ENCODE measurements around the gene FOXP1.

Gene FOXP1

GRCh38 chr3:71525391-71525790 lies 58.1 kb downstream of the FOXP1 start:
- Histone ChIP-seq H2AK5ac (ENCODE audit: low read length) (no peak overlapping the region), H4K91ac (ENCODE audit: low read depth, low read length) (no peak overlapping the region), H3K79me1 (ENCODE audit: low read length) (peaks cover 4% of the 10 kb centered on the region), H3K4me2 (ENCODE audit: low read length) (no peak overlapping the region), H3K36me3 (ENCODE audit: control insufficient read depth in 1 of 2, insufficient read depth in 2 of 2, low read length in 2 of 2) (no peaks in the 10 kb centered on the region), H2BK5ac (ENCODE audit: low read depth, low read length, poor library complexity) (no peak overlapping the region), H3K27me3 (ENCODE audit: insufficient read depth, low read length) (no peaks in the 10 kb centered on the region), H2AFZ (ENCODE audit: insufficient read depth, low read length, poor library complexity) (no peak overlapping the region), H3K18ac (ENCODE audit: low read length) (no peak overlapping the region), H4K12ac (ENCODE audit: low read depth, low read length) (no peak overlapping the region), H3K79me2 (ENCODE audit: control insufficient read depth, insufficient read depth, low read length, poor library complexity) (no peaks in the 10 kb centered on the region), H3K9ac (ENCODE audit: low read length) (no peak overlapping the region), H2BK12ac (ENCODE audit: low read length) (no peak overlapping the region), H3K23ac (ENCODE audit: low read length) (no peak overlapping the region), H3K4me1 (ENCODE audit: control insufficient read depth in 1 of 2, insufficient read depth in 2 of 2, low read length in 2 of 2) (peaks cover 4 to 22% of the 10 kb centered on the region in 2 experiments), H3K4me3 (ENCODE audit: low read depth, low read length) (no peak overlapping the region), H3K27ac (ENCODE audit: low read depth, low read length) (no peak overlapping the region), H3K14ac (ENCODE audit: low read length) (no peak overlapping the region), H3K4ac (ENCODE audit: low read depth, low read length) (no peak overlapping the region), H2BK120ac (ENCODE audit: insufficient read depth, low read length, poor library complexity) (no peak overlapping the region), H4K8ac (ENCODE audit: low read depth, low read length) (no peak overlapping the region), H3K9me3 (ENCODE audit: insufficient read depth, low read depth, low read length) (no peaks in the 10 kb centered on the region)
- no CpG with 5 or more reads among the region's 3 CpGs for WGBS (ENCODE audit: extremely low coverage, insufficient coverage, insufficient read length)
- no peak for DNase-seq

GRCh38 chr3:71524672-71525071 lies 58.9 kb downstream of the FOXP1 start:
- no peak for DNase-seq
- Histone ChIP-seq H3K4ac (ENCODE audit: low read depth, low read length) (no peak overlapping the region), H2BK12ac (ENCODE audit: low read length) (no peak overlapping the region), H3K4me1 (ENCODE audit: control insufficient read depth in 1 of 2, insufficient read depth in 2 of 2, low read length in 2 of 2) (peaks cover 6 to 25% of the 10 kb centered on the region in 2 experiments), H4K12ac (ENCODE audit: low read depth, low read length) (no peak overlapping the region), H3K4me2 (ENCODE audit: low read length) (no peak overlapping the region), H3K79me1 (ENCODE audit: low read length) (peaks cover 2% of the 10 kb centered on the region), H3K27me3 (ENCODE audit: insufficient read depth, low read length) (no peaks in the 10 kb centered on the region), H3K14ac (ENCODE audit: low read length) (no peak overlapping the region), H3K23ac (ENCODE audit: low read length) (no peak overlapping the region), H3K27ac (ENCODE audit: low read depth, low read length) (no peak overlapping the region), H3K4me3 (ENCODE audit: low read depth, low read length) (no peak overlapping the region), H3K18ac (ENCODE audit: low read length) (no peak overlapping the region), H4K8ac (ENCODE audit: low read depth, low read length) (no peak overlapping the region), H2AK5ac (ENCODE audit: low read length) (no peak overlapping the region), H2BK120ac (ENCODE audit: insufficient read depth, low read length, poor library complexity) (no peak overlapping the region), H3K9ac (ENCODE audit: low read length) (no peak overlapping the region), H2BK5ac (ENCODE audit: low read depth, low read length, poor library complexity) (no peak overlapping the region), H3K36me3 (ENCODE audit: control insufficient read depth in 1 of 2, insufficient read depth in 2 of 2, low read length in 2 of 2) (no peaks in the 10 kb centered on the region), H4K91ac (ENCODE audit: low read depth, low read length) (no peak overlapping the region), H2AFZ (ENCODE audit: insufficient read depth, low read length, poor library complexity) (no peak overlapping the region), H3K9me3 (ENCODE audit: insufficient read depth, low read depth, low read length) (no peaks in the 10 kb centered on the region), H3K79me2 (ENCODE audit: control insufficient read depth, insufficient read depth, low read length, poor library complexity) (no peaks in the 10 kb centered on the region)
- WGBS (ENCODE audit: extremely low coverage, insufficient coverage, insufficient read length) = no CpG with 5 or more reads among the region's 7 CpGs

DNA sequence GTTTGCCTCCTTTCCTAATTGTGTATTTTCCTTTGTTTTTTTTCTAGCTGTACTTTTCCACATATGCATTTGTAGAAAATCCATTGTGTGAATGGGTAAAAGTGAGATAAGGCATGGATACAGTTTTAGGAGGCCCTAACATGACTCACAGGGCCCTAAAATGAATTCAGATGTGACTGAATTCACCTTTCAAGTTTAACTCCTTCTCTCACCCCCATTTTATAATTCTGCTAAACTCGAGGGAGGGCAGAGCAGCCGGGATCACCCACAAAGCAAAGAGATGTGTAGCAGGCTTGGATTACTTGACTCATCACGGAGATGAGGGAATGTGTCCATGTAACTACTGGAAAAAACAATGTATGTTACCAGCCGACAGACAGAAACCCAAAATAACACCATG lies 59.9 kb downstream of the FOXP1 start:
- no peaks in the 10 kb centered on the region for H3K36me3 ChIP-seq (ENCODE audit: control insufficient read depth in 1 of 2, insufficient read depth in 2 of 2, low read length in 2 of 2)
- no peak overlapping the region for H4K12ac ChIP-seq (ENCODE audit: low read depth, low read length)
- H3K9ac ChIP-seq (ENCODE audit: low read length) = no peak overlapping the region
- H3K4ac ChIP-seq (ENCODE audit: low read depth, low read length) = no peak overlapping the region
- no peak overlapping the region for H3K4me2 ChIP-seq (ENCODE audit: low read length)
- H3K9me3 ChIP-seq (ENCODE audit: insufficient read depth, low read depth, low read length) = no peaks in the 10 kb centered on the region
- H2BK5ac ChIP-seq (ENCODE audit: low read depth, low read length, poor library complexity) = no peak overlapping the region
- no peak overlapping the region for H3K27ac ChIP-seq (ENCODE audit: low read depth, low read length)
- H2BK12ac ChIP-seq (ENCODE audit: low read length) = no peak overlapping the region
- no peak overlapping the region for H4K8ac ChIP-seq (ENCODE audit: low read depth, low read length)
- no peak overlapping the region for H3K14ac ChIP-seq (ENCODE audit: low read length)
- peaks cover 2% of the 10 kb centered on the region for H3K79me1 ChIP-seq (ENCODE audit: low read length)
- no peak overlapping the region for H3K4me3 ChIP-seq (ENCODE audit: low read depth, low read length)
- H3K23ac ChIP-seq (ENCODE audit: low read length) = no peak overlapping the region
- no peak overlapping the region for H2AFZ ChIP-seq (ENCODE audit: insufficient read depth, low read length, poor library complexity)
- H3K79me2 ChIP-seq (ENCODE audit: control insufficient read depth, insufficient read depth, low read length, poor library complexity) = no peaks in the 10 kb centered on the region
- H2AK5ac ChIP-seq (ENCODE audit: low read length) = no peak overlapping the region
- no peak overlapping the region for H4K91ac ChIP-seq (ENCODE audit: low read depth, low read length)
- no CpG with 5 or more reads among the region's 4 CpGs for WGBS (ENCODE audit: extremely low coverage, insufficient coverage, insufficient read length)
- H3K27me3 ChIP-seq (ENCODE audit: insufficient read depth, low read length) = no peaks in the 10 kb centered on the region
- no peak overlapping the region for H2BK120ac ChIP-seq (ENCODE audit: insufficient read depth, low read length, poor library complexity)
- no peak for DNase-seq
- no peak overlapping the region for H3K18ac ChIP-seq (ENCODE audit: low read length)
- peaks cover 6 to 25% of the 10 kb centered on the region in 2 experiments for H3K4me1 ChIP-seq (ENCODE audit: control insufficient read depth in 1 of 2, insufficient read depth in 2 of 2, low read length in 2 of 2)

DNA sequence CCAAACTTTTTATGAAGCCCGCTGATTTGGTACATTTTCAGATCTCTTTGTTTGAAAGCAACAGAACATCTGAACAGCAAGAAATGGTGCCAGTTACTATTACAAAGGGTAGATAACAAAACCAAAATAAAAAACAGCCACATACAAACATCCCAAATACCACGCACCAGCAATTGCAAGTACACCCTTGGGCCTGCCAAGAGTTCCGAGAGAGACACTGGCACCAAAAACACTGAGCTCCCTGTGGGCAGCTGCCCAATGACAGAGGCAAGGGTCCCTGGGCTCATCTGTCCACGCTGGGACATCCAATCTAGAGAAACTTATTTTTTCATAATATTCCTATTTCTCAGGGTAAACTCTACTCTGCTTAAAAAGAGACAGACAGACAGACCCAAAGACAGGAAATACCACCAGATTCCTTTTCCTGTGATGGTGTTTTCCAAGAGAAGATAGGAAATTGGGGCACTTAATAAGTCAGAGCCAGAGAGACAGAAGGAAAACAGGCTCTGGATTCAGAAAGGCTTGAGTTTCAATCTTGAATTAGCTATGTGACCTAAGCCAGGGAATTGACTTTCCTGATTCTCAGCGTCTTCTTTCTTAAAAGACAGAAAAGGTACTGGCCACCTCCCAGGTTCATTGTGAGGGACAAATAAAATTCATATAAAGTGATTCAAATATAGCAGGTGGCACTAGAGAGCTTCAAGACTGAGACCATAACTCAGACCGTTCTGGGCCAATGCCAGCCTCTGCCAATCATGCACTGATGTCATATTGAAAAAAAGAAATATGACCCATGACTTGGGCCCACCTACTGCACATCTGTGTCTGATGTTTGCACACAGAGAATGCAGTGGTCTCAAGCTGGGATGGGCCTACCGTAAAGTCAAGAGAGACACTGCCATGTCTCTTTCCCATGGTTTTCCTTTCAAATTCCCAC lies 61.3 kb downstream of the FOXP1 start:
- H4K12ac ChIP-seq (ENCODE audit: low read depth, low read length) = no peak overlapping the region
- H3K27ac ChIP-seq (ENCODE audit: low read depth, low read length) = no peak overlapping the region
- no peak overlapping the region for H2AK5ac ChIP-seq (ENCODE audit: low read length)

More for the DNA sequence above, 61.3 kb downstream of the FOXP1 start:
- no peak for DNase-seq
- H4K91ac ChIP-seq (ENCODE audit: low read depth, low read length) = peak overlapping the region; percentile 42
- H3K79me1 ChIP-seq (ENCODE audit: low read length) = peaks cover 2% of the 10 kb centered on the region
- H3K4me3 ChIP-seq (ENCODE audit: low read depth, low read length) = no peak overlapping the region
- H3K14ac ChIP-seq (ENCODE audit: low read length) = no peak overlapping the region
- H4K8ac ChIP-seq (ENCODE audit: low read depth, low read length) = no peak overlapping the region
- peak overlapping the region; percentile 87 for H2BK12ac ChIP-seq (ENCODE audit: low read length)
- H2BK120ac ChIP-seq (ENCODE audit: insufficient read depth, low read length, poor library complexity) = no peak overlapping the region
- H3K4me1 ChIP-seq (ENCODE audit: control insufficient read depth in 1 of 2, insufficient read depth in 2 of 2, low read length in 2 of 2) = peaks cover 6 to 22% of the 10 kb centered on the region in 2 experiments
- no peak overlapping the region for H3K4ac ChIP-seq (ENCODE audit: low read depth, low read length)
- no peaks in the 10 kb centered on the region for H3K27me3 ChIP-seq (ENCODE audit: insufficient read depth, low read length)
- H2BK5ac ChIP-seq (ENCODE audit: low read depth, low read length, poor library complexity) = no peak overlapping the region
- H3K36me3 ChIP-seq (ENCODE audit: control insufficient read depth in 1 of 2, insufficient read depth in 2 of 2, low read length in 2 of 2) = no peaks in the 10 kb centered on the region
- no peak overlapping the region for H3K18ac ChIP-seq (ENCODE audit: low read length)
- H3K79me2 ChIP-seq (ENCODE audit: control insufficient read depth, insufficient read depth, low read length, poor library complexity) = no peaks in the 10 kb centered on the region
- no peaks in the 10 kb centered on the region for H3K9me3 ChIP-seq (ENCODE audit: insufficient read depth, low read depth, low read length)
- WGBS (ENCODE audit: extremely low coverage, insufficient coverage, insufficient read length) = no CpG with 5 or more reads among the region's 7 CpGs
- no peak overlapping the region for H3K9ac ChIP-seq (ENCODE audit: low read length)
- H3K4me2 ChIP-seq (ENCODE audit: low read length) = no peak overlapping the region
- no peak overlapping the region for H3K23ac ChIP-seq (ENCODE audit: low read length)
- no peak overlapping the region for H2AFZ ChIP-seq (ENCODE audit: insufficient read depth, low read length, poor library complexity)

All from trophoblast cell (in vitro differentiated cells and primary cell).